ENCODE results near the gene ATP1A4. TPM values are rescaled to one million over a fixed set of nuclear protein-coding genes. Genes with fewer than 3 reads are reported as not detected.

ATP1A4 gene
- total and polyA plus RNA-seq, 2 of the 13 experiments (the other 11 are each of a cell fraction or from before 2014, with no cell fraction given) = not detected

DNA sequence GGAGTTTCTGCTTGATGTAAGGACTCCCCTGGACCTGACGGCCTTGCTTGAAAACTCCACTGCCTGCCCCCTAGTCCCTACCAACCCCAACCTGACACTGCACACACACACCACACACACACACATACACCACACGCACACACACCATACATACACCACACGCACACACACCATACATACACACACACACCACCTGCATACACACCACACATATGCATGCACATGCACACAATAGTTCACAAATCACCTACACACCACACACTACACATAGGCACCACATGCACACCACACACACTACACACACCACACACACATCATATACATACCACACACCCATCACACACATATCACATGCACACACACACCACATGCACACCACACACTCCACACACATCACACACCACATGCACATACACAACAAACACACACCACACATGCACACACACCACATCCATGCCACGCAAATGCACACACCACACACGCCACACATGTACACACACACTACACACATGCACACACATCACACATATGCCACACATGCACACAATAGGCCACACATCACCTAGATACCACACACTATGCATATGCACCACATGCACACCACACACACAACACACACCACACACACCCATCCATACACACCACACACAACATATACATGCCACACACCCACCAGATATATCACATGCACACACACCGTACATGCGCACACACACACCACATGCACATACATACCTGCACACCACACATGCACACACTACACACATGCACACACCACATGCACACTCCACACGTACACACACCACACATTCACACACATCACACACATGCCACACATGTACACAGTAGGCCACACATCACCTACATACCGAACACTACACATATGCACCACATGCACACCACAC lies 42.7 kb downstream of the ATP1A4 start (continued):
- no peak for TF ChIP-seq SETDB1 (CRISPR knock-in tag; IDR thresholded peaks at IDR 0.05; ENCODE audit: borderline replicate concordance)

DNA sequence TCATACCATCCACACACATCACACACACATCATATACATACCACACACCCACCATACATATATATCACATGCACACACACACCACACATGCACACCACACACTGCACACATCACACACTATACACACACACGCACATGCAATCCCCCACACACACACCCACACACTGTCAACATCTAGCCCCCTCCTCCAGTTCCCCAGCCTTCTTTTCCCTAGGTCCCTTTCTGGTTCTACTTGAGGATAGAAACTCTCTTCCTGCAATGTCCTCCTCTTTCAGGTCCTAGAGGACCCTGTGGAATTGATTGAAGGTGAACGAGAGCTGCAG lies 43.3 kb downstream of the ATP1A4 start:
- ATAC-seq = no peak
- no peak overlapping the region for H2AFZ ChIP-seq (ENCODE audit: low read length)
- intact Hi-C loops (cut with micrococcal nuclease; ENCODE audit: unreplicated experiment) = loop anchor here (10.0 kb wide), 1 partner anchor 180 kb away; no protein-coding TSS in a partner anchor
- no peak overlapping the region for H3K27ac ChIP-seq (ENCODE audit: extremely low read length, insufficient read depth, low read length)
- TF ChIP-seq FOXK2 (IDR thresholded peaks at IDR 0.05) = 0 out of 2 replicates have a peak, but pooled peaks have one; percentile 7
- no peak for TF ChIP-seq ZNF552 (CRISPR knock-in tag; IDR thresholded peaks at IDR 0.05; ENCODE audit: borderline replicate concordance)
- TF ChIP-seq HBP1 (CRISPR knock-in tag; IDR thresholded peaks at IDR 0.05; ENCODE audit: low read depth) = no peak
- 2% methylated on average over 2 of the region's 2 CpGs for WGBS (ENCODE audit: low lambda C conversion rate)
- H4K20me1 ChIP-seq (ENCODE audit: insufficient read depth, low read length) = no peaks in the 10 kb centered on the region
- in situ Hi-C loops (cut with HindIII; ENCODE audit: extremely low pct_ligation_motif_present, low pct_unique_long_range_greater_than_20kb) = loop anchor here (5.0 kb wide), 2 partner anchors 58 to 98 kb away; no protein-coding TSS in a partner anchor
- no peaks in the 10 kb centered on the region for H3K79me2 ChIP-seq (ENCODE audit: insufficient read depth, low read length)
- no peaks in the 10 kb centered on the region for H3K9me3 ChIP-seq (ENCODE audit: low read length)
- H3K4me2 ChIP-seq (ENCODE audit: low read depth, low read length) = no peak overlapping the region
- no peak for DNase-seq (ENCODE audit: low spot score)
- H3K36me3 ChIP-seq (replicated peaks in 1 of 2; ENCODE audit: control insufficient read depth in 1 of 2, insufficient read depth in 2 of 2, low read length in 2 of 2) = no peaks in the 10 kb centered on the region
- peaks cover 34% of the 10 kb centered on the region for H3K4me1 ChIP-seq (ENCODE audit: insufficient read depth, low read length)
- ChIA-PET CTCF (ENCODE audit: low intra/inter-chr PET ratio, low total read pairs) (no interaction called here), POLR2A (no interaction called here)
- H3K4me3 ChIP-seq (replicated peaks in 1 of 3; ENCODE audit: insufficient read depth in 1 of 3, low read depth in 2 of 3, low read length in 3 of 3) = no peak overlapping the region
- FAIRE-seq = no peak
- H3K27me3 ChIP-seq (ENCODE audit: control insufficient read depth in 1 of 2, insufficient read depth in 2 of 2, low read length in 2 of 2) = peaks cover 1 to 23% of the 10 kb centered on the region in 2 experiments; a peak in 3 of 5 replicates
- no peak overlapping the region for H3K9ac ChIP-seq (ENCODE audit: insufficient read depth, low read depth, low read length)
- BruUV-seq (replicated peaks) = no TSS peak

All from HepG2 (cell line).